Panc1 (cell line): Measurements from ENCODE around the gene PPIB. TPM values are rescaled to one million over a fixed set of nuclear protein-coding genes. Genes with fewer than 3 reads are reported as not detected.

Source experiments
- ATAC-seq: fragments of 200-7000 bp; cut with Tn5 transposase; 2 replicates; pipeline ENCODE4 v1.9.1; 2020; ENCODE audit warnings: mild to moderate bottlenecking, moderate library complexity
- BruUV-seq: library from RNA; stranded (reverse); fragments of 400-500 nt; replicated peaks from 2 replicates; lab custom pipeline; 2021; lab: Mats Ljungman, UMichigan
- CTCF ChIA-PET: fragments of 300-600 bp; sonication (Branson Sonifier 250); formaldehyde crosslinking; loops from one replicate; lab custom pipeline; 2022; ENCODE audit warnings: antibody characterized with exemption; lab: Charles Lee
- POLR2A ChIA-PET: fragments of 300-600 bp; sonication (Branson Sonifier 250); formaldehyde crosslinking; loops from one replicate; lab custom pipeline; 2022; ENCODE audit warnings: antibody characterized with exemption; lab: Charles Lee
- DNase-seq: peaks from one replicate; pipeline ENCODE4 v3.0.0-alpha.2; 2010; ENCODE audit warnings: low read depth, low spot score
- H3K27ac ChIP-seq: 2 replicates; pipeline ENCODE4 v1.5.1; 2011; ENCODE audit warnings: mild to moderate bottlenecking, low read length, inconsistent platforms
- H3K27me3 ChIP-seq: fragments of 200-500 bp; sonication (Bioruptor generic); 2 replicates; pipeline ENCODE4 v1.6.0; 2014; ENCODE audit warnings: low read length, inconsistent platforms; ENCODE audit not compliant: control insufficient read depth, insufficient read depth
- H3K36me3 ChIP-seq: fragments of 200-500 bp; sonication (Bioruptor generic); 2 replicates; pipeline ENCODE4 v1.5.1; 2014; ENCODE audit warnings: inconsistent platforms, mild to moderate bottlenecking, low read length, moderate library complexity; ENCODE audit not compliant: control insufficient read depth, insufficient read depth
- H3K4me1 ChIP-seq: 2 replicates; pipeline ENCODE4 v1.5.1; 2011; ENCODE audit warnings: inconsistent platforms, mild to moderate bottlenecking, low read length, moderate library complexity; ENCODE audit not compliant: control insufficient read depth, insufficient read depth
- H3K4me3 ChIP-seq, 2 experiments: 2 replicates each; pipeline ENCODE4 v1.5.1; 2011 to 2012; ENCODE audit warnings: low read depth in 2 of 2, low read length in 2 of 2, mild to moderate bottlenecking in 2 of 2, inconsistent platforms in 1 of 2, moderate library complexity in 1 of 2
- H3K9me3 ChIP-seq: fragments of 200-500 bp; sonication (Bioruptor generic); 2 replicates; pipeline ENCODE4 v1.5.1; 2014; ENCODE audit warnings: low read depth, mild to moderate bottlenecking, inconsistent platforms, low read length, moderate library complexity; ENCODE audit not compliant: control insufficient read depth, insufficient read depth
- POLR2AphosphoS5 ChIP-seq: IDR thresholded peaks from 2 replicates; pipeline ENCODE4 v1.6.1; 2012; ENCODE audit warnings: mild to moderate bottlenecking, low read depth, low read length, moderate library complexity
- REST ChIP-seq, 2 experiments: IDR thresholded peaks; 2 replicates each; pipeline ENCODE4 v1.6.1; 2011 to 2012; ENCODE audit warnings: low read depth in 2 of 2, control low read depth in 1 of 2, low read length in 1 of 2, mild to moderate bottlenecking in 1 of 2, moderate library complexity in 1 of 2; ENCODE audit not compliant: insufficient read depth in 1 of 2
- SIN3A ChIP-seq: IDR thresholded peaks from 2 replicates; pipeline ENCODE4 v1.6.1; 2012; ENCODE audit warnings: low read depth, mild to moderate bottlenecking, low read length, moderate library complexity, borderline replicate concordance; ENCODE audit not compliant: insufficient read depth
- TCF7L2 ChIP-seq: IDR thresholded peaks from 2 replicates; pipeline ENCODE4 v1.6.1; 2011; ENCODE audit warnings: mild to moderate bottlenecking, low read depth, low read length, inconsistent platforms
- in situ Hi-C: cut with HindIII; loops from 2 replicates; pipeline ENCODE4 v1.10.0; 2016; ENCODE audit warnings: low sequenced_read_pairs, low pct_unique_long_range_greater_than_20kb
- intact Hi-C: fragments of 100-400 bp; cut with micrococcal nuclease; formaldehyde crosslinking; loops from one replicate; pipeline ENCODE4 v1.10.0; 2022; ENCODE audit not compliant: unreplicated experiment
- total RNA-seq: library from RNA; stranded (reverse); gene quantifications from one replicate; pipeline ENCODE4 v1.2.1, GENCODE V29; 2021; ENCODE audit not compliant: unreplicated experiment
- TF ChIP-seq, protein P1 (sequence below): fragments of 450-650 bp; IDR thresholded peaks from 2 replicates; pipeline ENCODE4 v1.5.1; 2017; ENCODE audit warnings: mild to moderate bottlenecking

PPIB gene
- total RNA-seq, 1 experiment from 2014 or later, result 407 TPM

DNA sequence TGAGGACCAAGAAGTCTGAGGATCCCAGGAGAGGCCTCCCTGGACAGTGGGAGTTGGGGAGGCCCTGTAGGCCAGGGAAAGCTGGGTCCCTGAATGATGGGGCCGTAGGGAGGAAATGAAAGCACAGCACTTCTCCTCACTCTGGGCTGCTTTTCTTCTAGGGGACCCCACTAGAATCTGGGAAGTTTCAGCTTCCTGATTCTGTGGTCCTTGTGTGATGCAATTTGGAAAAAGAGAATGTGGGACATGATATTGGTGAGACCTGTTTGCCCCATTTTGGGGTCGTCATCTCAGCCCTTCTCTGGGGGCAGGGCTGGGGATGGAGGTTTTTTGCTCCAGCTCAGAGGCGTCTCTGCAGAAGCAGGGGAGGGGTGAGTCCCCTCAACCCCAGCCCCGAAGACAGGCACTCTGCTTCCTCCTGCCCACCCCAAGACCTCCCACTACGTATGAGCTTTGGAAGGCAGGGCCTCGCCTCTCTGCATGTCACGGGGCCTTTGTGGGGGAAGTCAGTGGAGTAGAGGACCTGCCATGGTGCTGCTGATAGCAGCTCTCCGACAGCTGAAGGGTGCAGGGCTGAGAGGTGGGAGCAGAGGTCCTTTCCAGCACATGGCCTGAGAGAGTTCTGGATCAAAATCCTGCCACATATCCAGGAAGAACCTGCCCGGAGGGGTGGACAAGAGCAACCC, 12.8 kb downstream of the PPIB start:
- TF ChIP-seq, protein P1, sequence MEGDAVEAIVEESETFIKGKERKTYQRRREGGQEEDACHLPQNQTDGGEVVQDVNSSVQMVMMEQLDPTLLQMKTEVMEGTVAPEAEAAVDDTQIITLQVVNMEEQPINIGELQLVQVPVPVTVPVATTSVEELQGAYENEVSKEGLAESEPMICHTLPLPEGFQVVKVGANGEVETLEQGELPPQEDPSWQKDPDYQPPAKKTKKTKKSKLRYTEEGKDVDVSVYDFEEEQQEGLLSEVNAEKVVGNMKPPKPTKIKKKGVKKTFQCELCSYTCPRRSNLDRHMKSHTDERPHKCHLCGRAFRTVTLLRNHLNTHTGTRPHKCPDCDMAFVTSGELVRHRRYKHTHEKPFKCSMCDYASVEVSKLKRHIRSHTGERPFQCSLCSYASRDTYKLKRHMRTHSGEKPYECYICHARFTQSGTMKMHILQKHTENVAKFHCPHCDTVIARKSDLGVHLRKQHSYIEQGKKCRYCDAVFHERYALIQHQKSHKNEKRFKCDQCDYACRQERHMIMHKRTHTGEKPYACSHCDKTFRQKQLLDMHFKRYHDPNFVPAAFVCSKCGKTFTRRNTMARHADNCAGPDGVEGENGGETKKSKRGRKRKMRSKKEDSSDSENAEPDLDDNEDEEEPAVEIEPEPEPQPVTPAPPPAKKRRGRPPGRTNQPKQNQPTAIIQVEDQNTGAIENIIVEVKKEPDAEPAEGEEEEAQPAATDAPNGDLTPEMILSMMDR, result no peak
- TF ChIP-seq TCF7L2 (no peak), REST (IDR thresholded peaks at IDR 0.05; ENCODE audit: insufficient read depth in 1 of 2, low read depth in 2 of 2, low read length in 1 of 2) (no peak), POLR2AphosphoS5 (no peak), SIN3A (no peak)
- ChIA-PET CTCF (interaction anchor here (0.6 to 1.0 kb wide), 3 partner anchors 54 to 217 kb away, joined by 3 to 5 read pairs (median 5); partner anchors contain the start of gene SNX1), POLR2A (interaction anchor here (0.6 kb wide), 1 partner anchor 57 kb away, joined by 7 read pairs; no protein-coding TSS in a partner anchor)
- no peak for ATAC-seq
- in situ Hi-C loops, result no loop called here
- no peaks in the 10 kb centered on the region for H3K27me3 ChIP-seq
- BruUV-seq, result no TSS peak
- H3K9me3 ChIP-seq, result no peaks in the 10 kb centered on the region
- no peak overlapping the region for H3K27ac ChIP-seq
- no peak overlapping the region for H3K4me3 ChIP-seq
- intact Hi-C loops, result no loop called here
- no peak for DNase-seq
- peaks cover 9% of the 10 kb centered on the region for H3K4me1 ChIP-seq
- no peaks in the 10 kb centered on the region; the same call in 1 of the 2 replicates for H3K36me3 ChIP-seq

GRCh38 chr15:64149424-64149823, 13.4 kb downstream of the PPIB start:
- Histone ChIP-seq H3K36me3 (no peaks in the 10 kb centered on the region; the same call in 1 of the 2 replicates), H3K9me3 (no peaks in the 10 kb centered on the region), H3K27ac (no peak overlapping the region), H3K4me1 (peaks cover 9% of the 10 kb centered on the region), H3K27me3 (no peaks in the 10 kb centered on the region), H3K4me3 (no peak overlapping the region)
- intact Hi-C loops, result no loop called here
- ChIA-PET CTCF (interaction anchor here (0.6 to 1.0 kb wide), 3 partner anchors 54 to 216 kb away, joined by 3 to 5 read pairs (median 5); partner anchors contain the start of gene SNX1), POLR2A (interaction anchor here (0.6 kb wide), 2 partner anchors 57 to 636 kb away, joined by 4 to 7 read pairs; no protein-coding TSS in a partner anchor)
- no TSS peak for BruUV-seq
- TF ChIP-seq REST (IDR thresholded peaks at IDR 0.05; ENCODE audit: insufficient read depth in 1 of 2, low read depth in 2 of 2, low read length in 1 of 2), result no peak
- TF ChIP-seq, protein P1, result no peak; the same call in 1 of the 2 replicates
- no peak for TF ChIP-seq POLR2AphosphoS5
- DNase-seq, result no peak
- ATAC-seq, result no peak
- in situ Hi-C loops, result no loop called here
